ENCODE measurements around the gene CHRNA5.
"Not testable (repeated sequence)": the region's sequence is repeated elsewhere in the genome, so short reads cannot be mapped to it uniquely, and the experiment has no call there.

DNA sequence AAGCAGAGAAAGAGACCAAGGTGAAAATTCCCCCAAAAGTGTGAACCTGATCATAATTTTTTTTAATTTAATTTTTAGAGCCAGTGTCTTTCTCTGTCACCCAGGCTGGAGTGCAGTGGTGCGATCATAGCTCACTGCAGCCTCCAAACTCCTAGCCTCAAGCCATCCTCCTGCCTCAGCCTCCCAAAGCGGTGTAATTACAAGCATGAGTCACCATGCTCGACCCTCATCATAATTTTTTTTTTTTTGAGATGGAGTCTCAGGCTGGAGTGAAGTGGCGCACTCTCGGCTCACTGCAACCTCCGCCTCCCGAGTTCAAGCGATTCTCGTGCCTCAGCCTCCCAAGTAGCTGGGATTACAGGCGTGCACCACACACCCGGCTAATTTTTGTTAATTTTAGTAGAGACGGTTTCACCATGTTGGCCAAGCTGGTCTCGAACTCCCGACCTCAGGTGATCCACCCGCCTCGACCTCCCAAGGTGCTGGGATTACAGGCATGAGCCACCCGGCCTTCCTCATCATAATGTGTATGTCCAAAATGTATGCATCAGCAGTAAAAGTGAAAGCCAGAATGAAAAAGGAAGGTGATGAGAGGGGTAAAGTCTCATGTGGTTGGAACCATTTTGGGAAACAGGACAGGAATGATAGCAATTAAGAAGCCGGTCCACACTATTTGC lies 25.7 kb upstream of the CHRNA5 start:
- TF ChIP-seq, protein P1, sequence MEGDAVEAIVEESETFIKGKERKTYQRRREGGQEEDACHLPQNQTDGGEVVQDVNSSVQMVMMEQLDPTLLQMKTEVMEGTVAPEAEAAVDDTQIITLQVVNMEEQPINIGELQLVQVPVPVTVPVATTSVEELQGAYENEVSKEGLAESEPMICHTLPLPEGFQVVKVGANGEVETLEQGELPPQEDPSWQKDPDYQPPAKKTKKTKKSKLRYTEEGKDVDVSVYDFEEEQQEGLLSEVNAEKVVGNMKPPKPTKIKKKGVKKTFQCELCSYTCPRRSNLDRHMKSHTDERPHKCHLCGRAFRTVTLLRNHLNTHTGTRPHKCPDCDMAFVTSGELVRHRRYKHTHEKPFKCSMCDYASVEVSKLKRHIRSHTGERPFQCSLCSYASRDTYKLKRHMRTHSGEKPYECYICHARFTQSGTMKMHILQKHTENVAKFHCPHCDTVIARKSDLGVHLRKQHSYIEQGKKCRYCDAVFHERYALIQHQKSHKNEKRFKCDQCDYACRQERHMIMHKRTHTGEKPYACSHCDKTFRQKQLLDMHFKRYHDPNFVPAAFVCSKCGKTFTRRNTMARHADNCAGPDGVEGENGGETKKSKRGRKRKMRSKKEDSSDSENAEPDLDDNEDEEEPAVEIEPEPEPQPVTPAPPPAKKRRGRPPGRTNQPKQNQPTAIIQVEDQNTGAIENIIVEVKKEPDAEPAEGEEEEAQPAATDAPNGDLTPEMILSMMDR (IDR thresholded peaks at IDR 0.05 in 2 of 3, conservative IDR thresholded peaks at IDR 0.05 in 1 of 3; ENCODE audit: insufficient read depth in 2 of 3, low read depth in 1 of 3, low read length in 3 of 3): not testable (repeated sequence)
- TF ChIP-seq ZNF263 (CRISPR knock-in tag; IDR thresholded peaks at IDR 0.05; ENCODE audit: borderline replicate concordance); POLR2AphosphoS5 (IDR thresholded peaks at IDR 0.05; ENCODE audit: control insufficient read depth, insufficient read depth, low read depth, low read length); HMG20B (CRISPR knock-in tag; IDR thresholded peaks at IDR 0.05); ETS2 (tag; IDR thresholded peaks at IDR 0.05; ENCODE audit: borderline replicate concordance, poor library complexity, severe bottlenecking); CBX5 (IDR thresholded peaks at IDR 0.05; ENCODE audit: borderline replicate concordance, low read depth): not testable (repeated sequence)

All from K562 (cell line).